ENCODE results near the gene GRIA3. TPM values are rescaled to one million over a fixed set of nuclear protein-coding genes. Genes with fewer than 3 reads are reported as not detected.

Gene GRIA3
- total RNA-seq, 6 experiments from 2014 or later: 14.4 to 25.9 (median 18.0) TPM

- no peaks in the 10 kb centered on the region for H3K9me3 Mint-ChIP-seq
Observed at GRCh38 chrX:123320622-123321021, 136.5 kb downstream of the GRIA3 start.

GRCh38 chrX:123322536-123322935, 138.5 kb downstream of the GRIA3 start:
- no peak for TF ChIP-seq CTCF (IDR thresholded peaks at IDR 0.05)
- H3K4me3 Mint-ChIP-seq: no peak overlapping the region
- H3K9me3 Mint-ChIP-seq: no peaks in the 10 kb centered on the region
- no peak overlapping the region for H3K27ac Mint-ChIP-seq
- DNase-seq: no peak
- H3K36me3 Mint-ChIP-seq (ENCODE audit: low read depth): peaks cover 8% of the 10 kb centered on the region
- H3K4me1 Mint-ChIP-seq (ENCODE audit: low read depth): peaks cover 21% of the 10 kb centered on the region
- no peaks in the 10 kb centered on the region; the same call in 1 of the 2 replicates for H3K27me3 Mint-ChIP-seq (ENCODE audit: insufficient read depth)

More at GRCh38 chrX:123320622-123321021, 136.5 kb downstream of the GRIA3 start:
- DNase-seq: no peak
- peaks cover 21% of the 10 kb centered on the region for H3K4me1 Mint-ChIP-seq (ENCODE audit: low read depth)
- H3K27me3 Mint-ChIP-seq (ENCODE audit: insufficient read depth): no peaks in the 10 kb centered on the region; the same call in 1 of the 2 replicates
- TF ChIP-seq CTCF (IDR thresholded peaks at IDR 0.05): no peak
- H3K36me3 Mint-ChIP-seq (ENCODE audit: low read depth): no peaks in the 10 kb centered on the region; the same call in 1 of the 2 replicates
- H3K4me3 Mint-ChIP-seq: no peak overlapping the region
- H3K27ac Mint-ChIP-seq: no peak overlapping the region

- H3K9me3 Mint-ChIP-seq: no peaks in the 10 kb centered on the region
- H3K4me3 Mint-ChIP-seq: no peak overlapping the region; the same call in 1 of the 2 replicates
- TF ChIP-seq CTCF (IDR thresholded peaks at IDR 0.05): no peak
- peaks cover 21% of the 10 kb centered on the region for H3K4me1 Mint-ChIP-seq (ENCODE audit: low read depth)
- H3K36me3 Mint-ChIP-seq (ENCODE audit: low read depth): peaks cover 8% of the 10 kb centered on the region
- no peak overlapping the region; the same call in 1 of the 2 replicates for H3K27ac Mint-ChIP-seq
- DNase-seq: peak; percentile 24
- H3K27me3 Mint-ChIP-seq (ENCODE audit: insufficient read depth): no peaks in the 10 kb centered on the region
Observed at GRCh38 chrX:123324625-123325024, 140.5 kb downstream of the GRIA3 start.

GRCh38 chrX:123330229-123330942, 146.3 kb downstream of the GRIA3 start:
- peaks cover 8% of the 10 kb centered on the region for H3K36me3 Mint-ChIP-seq (ENCODE audit: low read depth)
- TF ChIP-seq CTCF (IDR thresholded peaks at IDR 0.05): no peak
- peaks cover 22% of the 10 kb centered on the region for H3K4me1 Mint-ChIP-seq (ENCODE audit: low read depth)
- no peaks in the 10 kb centered on the region for H3K27me3 Mint-ChIP-seq (ENCODE audit: insufficient read depth)
- DNase-seq: peak; percentile 25
- H3K4me3 Mint-ChIP-seq: no peak overlapping the region
- H3K27ac Mint-ChIP-seq: peak overlapping the region; percentile 60
- H3K9me3 Mint-ChIP-seq: no peaks in the 10 kb centered on the region

GRCh38 chrX:123331349-123331748, 147.3 kb downstream of the GRIA3 start:
- no peak overlapping the region for H3K4me3 Mint-ChIP-seq
- peak overlapping the region; percentile 42; the same call in 1 of the 2 replicates for H3K27ac Mint-ChIP-seq
- no peak for TF ChIP-seq CTCF (IDR thresholded peaks at IDR 0.05)

More at GRCh38 chrX:123331349-123331748, 147.3 kb downstream of the GRIA3 start:
- DNase-seq: no peak
- H3K9me3 Mint-ChIP-seq: no peaks in the 10 kb centered on the region
- H3K36me3 Mint-ChIP-seq (ENCODE audit: low read depth): peaks cover 3% of the 10 kb centered on the region
- no peaks in the 10 kb centered on the region for H3K27me3 Mint-ChIP-seq (ENCODE audit: insufficient read depth)
- peaks cover 32% of the 10 kb centered on the region for H3K4me1 Mint-ChIP-seq (ENCODE audit: low read depth)

Data from HFFc6 (cell line).